ENCODE measurements around the gene SUGCT.

Gene SUGCT

GRCh38 chr7:40800771-40801170, 666.0 kb downstream of the SUGCT start:
- no peak for DNase-seq

DNA sequence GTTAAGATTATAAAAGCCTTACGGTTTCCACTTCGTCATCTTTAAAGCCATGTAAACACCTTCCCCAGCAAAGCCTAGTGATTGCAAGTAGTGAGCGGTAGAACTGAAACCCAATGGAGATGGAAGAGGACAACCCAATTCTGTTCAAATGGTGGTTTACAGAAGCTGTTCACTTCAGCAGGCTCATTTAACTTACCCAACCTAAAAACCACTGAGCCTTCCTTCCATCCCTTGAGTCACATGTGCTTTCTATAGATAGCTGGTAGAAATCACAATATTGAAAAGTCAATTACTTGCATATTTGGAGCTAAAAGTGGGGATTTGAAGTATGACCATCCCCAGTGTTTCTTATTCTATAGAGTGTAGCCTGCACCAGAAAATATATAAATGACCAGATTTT, 667.7 kb downstream of the SUGCT start:
- no peak for DNase-seq

DNA sequence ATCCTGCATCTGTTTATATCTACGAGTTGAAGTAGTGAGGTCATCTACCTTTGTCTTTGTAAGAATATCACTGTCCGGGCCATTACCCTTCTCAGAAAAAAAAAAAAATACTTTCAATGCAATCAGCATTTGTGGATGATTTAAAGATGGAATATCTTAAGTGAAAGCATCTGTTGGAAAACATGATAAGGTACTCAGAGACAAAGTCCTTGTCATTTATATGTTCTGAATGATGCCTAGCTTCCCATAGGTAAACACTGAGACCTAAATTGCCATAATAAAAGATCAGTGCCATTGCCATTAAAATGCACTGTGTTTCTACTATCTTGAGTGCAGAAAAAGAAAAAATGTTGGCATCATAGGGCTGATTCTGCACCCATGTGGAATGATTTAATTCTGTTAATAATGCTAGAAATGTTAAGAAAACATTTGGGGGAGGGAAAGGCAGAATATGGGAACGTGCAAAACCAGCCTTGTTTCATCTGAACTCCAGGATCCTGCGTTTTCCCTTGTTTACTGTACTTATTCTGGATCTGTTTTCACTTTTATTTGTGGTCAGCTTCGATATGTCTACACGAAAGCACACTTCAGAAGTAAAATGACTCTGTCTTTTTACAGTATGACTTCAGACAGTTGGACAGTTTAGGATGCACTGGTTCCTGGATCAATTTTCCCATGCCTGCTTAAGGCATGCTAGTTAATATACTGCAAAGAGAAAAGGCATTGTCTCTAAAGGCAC, 669.8 kb downstream of the SUGCT start:
- DNase-seq, result no peak

DNA sequence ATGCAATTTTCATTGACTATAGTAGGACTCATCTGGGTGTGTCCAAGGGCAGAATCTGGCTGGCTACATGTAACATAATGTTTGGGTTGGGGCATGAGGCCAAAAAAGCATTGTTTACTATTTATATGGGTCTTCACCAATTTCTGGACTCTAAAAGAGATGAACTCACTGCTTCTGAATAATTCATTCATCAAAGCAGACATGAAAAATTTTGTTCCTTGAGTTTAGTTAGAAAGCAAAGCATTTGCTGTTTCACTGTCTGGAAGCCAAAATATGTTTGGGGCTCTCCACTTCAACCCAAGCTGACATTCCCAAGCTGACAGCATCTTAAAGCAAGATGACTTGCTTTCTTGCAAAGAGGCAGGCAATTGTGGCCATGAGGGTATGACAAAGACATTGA, 670.6 kb downstream of the SUGCT start:
- DNase-seq, result no peak

GRCh38 chr7:40808378-40808942, 673.7 kb downstream of the SUGCT start:
- no peak for DNase-seq

GRCh38 chr7:40810274-40810673, 675.5 kb downstream of the SUGCT start:
- no peak for DNase-seq

DNA sequence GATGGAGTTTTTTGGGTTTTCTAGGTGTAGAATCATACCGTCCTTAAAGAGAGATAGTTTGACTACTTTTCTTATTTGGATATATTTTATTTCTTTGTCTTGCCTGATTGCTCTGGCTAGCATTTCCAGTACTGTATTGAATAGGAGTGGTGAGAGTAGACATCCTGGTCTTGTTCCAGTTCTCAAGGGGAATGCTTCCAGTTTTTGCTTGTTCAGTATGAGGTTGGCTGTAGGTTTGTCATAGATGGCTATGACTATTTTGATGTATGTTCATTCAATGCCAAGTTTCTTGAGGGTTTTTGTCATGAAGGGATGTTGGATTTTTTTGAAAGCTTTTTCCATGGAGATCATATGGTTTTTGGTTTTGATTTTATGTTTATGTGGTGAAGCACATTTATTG, 676.9 kb downstream of the SUGCT start:
- DNase-seq, result no peak

DNA sequence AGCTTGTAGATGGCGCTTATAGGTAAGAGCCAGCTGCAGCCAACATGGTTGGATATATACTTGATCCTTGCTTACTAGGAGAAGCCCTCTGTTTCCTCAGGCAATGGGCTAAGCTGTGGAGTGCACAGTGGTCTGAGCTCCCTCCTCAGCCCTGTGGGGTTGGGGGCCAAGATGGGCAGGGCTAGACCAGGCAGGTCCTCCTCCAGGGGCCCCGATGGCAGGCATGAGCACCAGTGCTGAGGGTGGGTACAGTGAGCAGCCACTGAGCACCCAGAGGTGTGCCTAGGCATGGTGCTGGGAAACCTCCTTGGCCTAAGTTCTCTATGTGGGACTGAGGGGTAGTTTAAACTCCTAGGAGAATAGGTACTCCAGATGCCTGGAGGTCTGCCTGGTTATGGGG, 680.2 kb downstream of the SUGCT start:
- no peak for DNase-seq

- no peak for DNase-seq
These were observed 680.7 kb downstream of the SUGCT start for GRCh38 chr7:40815512-40815911.

- no peak for DNase-seq
These were observed 688.1 kb downstream of the SUGCT start for GRCh38 chr7:40822861-40823260.

GRCh38 chr7:40824461-40824860, 689.7 kb downstream of the SUGCT start:
- no peak for DNase-seq

- DNase-seq, result no peak
These were observed 691.8 kb downstream of the SUGCT start for GRCh38 chr7:40826411-40827221.

DNA sequence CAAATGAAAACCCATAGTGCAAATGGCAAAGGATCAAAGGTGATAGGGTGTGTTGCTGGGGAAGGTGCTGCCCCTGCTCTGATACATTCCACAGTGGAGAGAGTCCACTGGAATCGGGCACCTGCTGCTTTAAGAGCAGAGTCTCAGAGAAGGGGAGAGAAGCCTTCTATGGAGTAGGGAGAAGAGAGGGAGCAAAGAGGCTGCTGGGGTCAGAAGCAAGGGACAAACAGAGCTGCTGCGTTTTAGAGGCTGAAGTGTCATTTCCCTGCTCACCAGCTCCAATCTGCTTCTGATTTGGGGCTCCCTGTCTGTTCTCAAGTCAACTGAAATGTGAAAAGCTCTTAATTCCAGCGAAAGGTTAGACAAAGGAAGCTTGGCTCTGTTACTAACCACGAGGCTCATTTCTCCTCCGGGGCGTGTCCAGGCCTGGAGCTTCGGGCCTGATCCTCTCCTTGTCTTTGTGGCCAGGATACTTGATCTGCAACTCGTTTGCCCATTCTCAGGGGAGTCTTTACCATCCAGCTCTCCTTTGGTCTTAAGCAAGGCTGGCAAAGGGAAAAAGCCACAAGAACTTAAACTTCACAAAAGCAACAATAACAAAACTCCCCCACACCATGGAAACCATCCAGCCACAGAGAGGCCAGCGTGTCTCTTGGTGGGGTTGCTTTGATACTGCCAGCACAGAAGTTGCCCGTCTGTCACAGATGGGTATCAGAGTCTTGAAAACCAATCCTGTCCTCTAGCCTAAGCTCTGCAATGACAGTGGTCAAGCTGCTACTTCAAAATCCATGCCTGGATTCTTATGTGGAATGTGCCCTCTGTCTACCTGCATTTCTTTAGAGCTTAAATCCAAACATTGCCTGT, 692.6 kb downstream of the SUGCT start:
- no peak for DNase-seq

- no peak for DNase-seq
These were observed 694.1 kb downstream of the SUGCT start for GRCh38 chr7:40828686-40829600.

- DNase-seq, result no peak
These were observed 698.5 kb downstream of the SUGCT start for GRCh38 chr7:40833191-40833887.

DNA sequence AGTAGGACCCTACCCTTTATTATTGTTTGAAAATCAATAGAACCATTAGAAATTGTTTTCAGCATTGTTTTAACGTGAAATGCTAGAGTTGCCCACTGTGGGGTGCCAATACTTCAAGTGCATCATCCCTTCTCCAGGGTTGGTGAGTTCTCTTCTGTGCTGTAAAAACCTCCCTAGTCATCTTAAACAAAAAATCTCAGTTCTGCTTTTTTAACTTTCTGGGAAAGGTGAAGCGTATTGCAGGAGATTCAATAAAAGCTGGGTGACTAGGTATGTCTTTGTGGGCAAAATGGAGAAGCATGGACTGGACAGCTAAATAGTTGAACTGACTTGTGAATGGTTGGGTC, 699.1 kb downstream of the SUGCT start:
- DNase-seq, result no peak

DNA sequence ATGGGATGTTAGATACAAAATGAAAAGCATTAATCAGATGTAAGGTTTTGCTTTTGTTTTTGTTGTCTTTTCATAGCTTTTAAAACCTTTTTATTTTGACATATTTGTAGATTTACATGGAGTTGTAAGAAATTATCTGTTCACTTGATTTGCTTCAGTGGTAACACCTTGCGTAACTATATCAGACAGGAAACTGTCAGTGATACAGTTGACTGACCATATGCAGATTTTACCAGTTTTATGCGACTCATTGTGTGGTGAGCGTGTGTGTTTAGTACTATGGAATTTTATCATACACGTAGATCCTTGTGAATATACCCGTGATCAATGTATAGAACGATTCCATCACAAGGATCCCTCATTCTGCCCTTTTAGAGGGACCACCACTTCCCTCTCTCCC, 701.4 kb downstream of the SUGCT start:
- no peak for DNase-seq

- no peak for DNase-seq
These were observed 705.1 kb downstream of the SUGCT start for GRCh38 chr7:40839881-40840280.

GRCh38 chr7:40840990-40841389, 706.2 kb downstream of the SUGCT start:
- DNase-seq, result no peak

GRCh38 chr7:40842641-40843040, 707.8 kb downstream of the SUGCT start:
- DNase-seq, result no peak

- DNase-seq, result no peak
These were observed 708.7 kb downstream of the SUGCT start for GRCh38 chr7:40843338-40843985.
